Mesendoderm (in vitro differentiated cells): ENCODE results near the gene LRRC34.
A peak's percentile ranks its signal among the peaks of the same experiment; 100 is the strongest.

Experiments
- DNase-seq: peaks from one replicate; pipeline ENCODE4 v3.0.0; 2013
- H2AK5ac ChIP-seq: 2 replicates; pipeline ENCODE4 v1.6.1; 2013; ENCODE audit warnings: low read length, inconsistent platforms
- H2BK120ac ChIP-seq: 2 replicates; pipeline ENCODE4 v1.6.1; 2013; ENCODE audit warnings: low read depth, mild to moderate bottlenecking, low read length, moderate library complexity, mixed read lengths
- H2BK15ac ChIP-seq: replicated peaks from 2 replicates; pipeline ENCODE4 v1.6.1; 2013; ENCODE audit warnings: low read depth, mild to moderate bottlenecking, moderate library complexity
- H2BK5ac ChIP-seq: 2 replicates; pipeline ENCODE4 v1.6.1; 2013; ENCODE audit warnings: low read length, inconsistent platforms
- H3K18ac ChIP-seq: 2 replicates; pipeline ENCODE4 v1.6.1; 2013; ENCODE audit warnings: mild to moderate bottlenecking, low read length, mixed read lengths
- H3K23ac ChIP-seq: one replicate; pipeline ENCODE4 v1.6.1; 2013; ENCODE audit warnings: low read length
- H3K27ac ChIP-seq: 2 replicates; pipeline ENCODE4 v1.5.1; 2013; ENCODE audit warnings: low read depth, mild to moderate bottlenecking, inconsistent platforms, low read length, moderate library complexity
- H3K27me3 ChIP-seq: 2 replicates; pipeline ENCODE4 v1.6.1; 2013; ENCODE audit warnings: low read length, control low read depth, mild to moderate bottlenecking, inconsistent platforms; ENCODE audit not compliant: insufficient read depth, poor library complexity
- H3K36me3 ChIP-seq: 2 replicates; pipeline ENCODE4 v1.6.1; 2013; ENCODE audit warnings: low read length, inconsistent platforms; ENCODE audit not compliant: control insufficient read depth, insufficient read depth
- H3K4ac ChIP-seq: one replicate; pipeline ENCODE4 v1.6.1; 2013; ENCODE audit warnings: low read depth, mild to moderate bottlenecking, low read length, moderate library complexity
- H3K4me1 ChIP-seq: 2 replicates; pipeline ENCODE4 v1.6.1; 2013; ENCODE audit warnings: low read depth, low read length, inconsistent platforms; ENCODE audit not compliant: control insufficient read depth
- H3K4me2 ChIP-seq: 2 replicates; pipeline ENCODE4 v1.6.1; 2013; ENCODE audit warnings: low read length
- H3K4me3 ChIP-seq: 2 replicates; pipeline ENCODE4 v1.5.1; 2013; ENCODE audit warnings: mild to moderate bottlenecking, low read length
- H3K56ac ChIP-seq: one replicate; pipeline ENCODE4 v1.6.1; 2013; ENCODE audit warnings: low read length
- H3K79me1 ChIP-seq: 2 replicates; pipeline ENCODE4 v1.6.1; 2013; ENCODE audit warnings: low read length, inconsistent platforms
- H3K79me2 ChIP-seq: 2 replicates; pipeline ENCODE4 v1.6.1; 2013; ENCODE audit warnings: mild to moderate bottlenecking, low read length; ENCODE audit not compliant: control insufficient read depth, insufficient read depth
- H3K9ac ChIP-seq: 2 replicates; pipeline ENCODE4 v1.6.1; 2013; ENCODE audit warnings: low read length, inconsistent platforms
- H4K5ac ChIP-seq: one replicate; pipeline ENCODE4 v1.6.1; 2013; ENCODE audit warnings: low read length
- H4K8ac ChIP-seq: one replicate; pipeline ENCODE4 v1.6.1; 2013; ENCODE audit warnings: low read depth, mild to moderate bottlenecking, control low read depth, low read length, moderate library complexity
- WGBS: extraction: QIAGEN DNeasy Blood & Tissue Kit; methylation state at CpG from one replicate; pipeline ENCODE4 v1.1.7; 2013; ENCODE audit warnings: low lambda C conversion rate, missing lambda C conversion rate; ENCODE audit not compliant: insufficient coverage; ENCODE audit errors: extremely low coverage; 5-methylcytosine and 5-hydroxymethylcytosine counted together

The LRRC34 gene

GRCh38 chr3:169764882-169765612 lies 47.7 kb downstream of the LRRC34 start, which contains the start of gene TERC:
TERC (minus strand) TSS chr3:169765060.
- no peaks in the 10 kb centered on the region for H3K36me3 ChIP-seq
- H3K79me2 ChIP-seq = no peaks in the 10 kb centered on the region
- peak within 1 kb of the TSS; percentile 15 for H3K27ac ChIP-seq
- peak within 1 kb of the TSS; percentile 31 for H3K4me3 ChIP-seq
- H3K27me3 ChIP-seq = no peaks in the 10 kb centered on the region
- peak within 1 kb of the TSS; percentile 78 for H4K5ac ChIP-seq
- H2AK5ac ChIP-seq = no peak within 1 kb of the TSS
- no peaks in the 10 kb centered on the region for H3K79me1 ChIP-seq
- no peak within 1 kb of the TSS for H4K8ac ChIP-seq
- no peak within 1 kb of the TSS for H3K23ac ChIP-seq
- peak; percentile 94 for DNase-seq
- H2BK15ac ChIP-seq = no peak within 1 kb of the TSS
- H3K4ac ChIP-seq = peak within 1 kb of the TSS; percentile 49
- H3K18ac ChIP-seq = peak within 1 kb of the TSS; percentile 69
- no peak within 1 kb of the TSS for H2BK120ac ChIP-seq
- H3K9ac ChIP-seq = peak within 1 kb of the TSS; percentile 80
- peak within 1 kb of the TSS; percentile 9 for H3K4me2 ChIP-seq
- H2BK5ac ChIP-seq = no peak within 1 kb of the TSS
- H3K56ac ChIP-seq = peak within 1 kb of the TSS; percentile 87
- no CpG with 5 or more reads among the region's 42 CpGs for WGBS
- H3K4me1 ChIP-seq = no peaks in the 10 kb centered on the region

GRCh38 chr3:169764312-169764881 lies 48.3 kb downstream of the LRRC34 start:
- no peak for DNase-seq
- Histone ChIP-seq H2BK15ac (no peak overlapping the region), H3K79me1 (no peaks in the 10 kb centered on the region), H2AK5ac (no peak overlapping the region), H3K27me3 (no peaks in the 10 kb centered on the region), H3K4me2 (peak overlapping the region; percentile 9), H3K4me1 (no peaks in the 10 kb centered on the region), H3K4me3 (peak overlapping the region; percentile 31), H3K56ac (peak overlapping the region; percentile 87), H3K4ac (peak overlapping the region; percentile 49), H3K79me2 (no peaks in the 10 kb centered on the region), H4K8ac (no peak overlapping the region), H3K9ac (peak overlapping the region; percentile 80), H2BK5ac (no peak overlapping the region), H3K36me3 (no peaks in the 10 kb centered on the region), H3K27ac (peak overlapping the region; percentile 15), H4K5ac (no peak overlapping the region), H3K23ac (no peak overlapping the region), H2BK120ac (no peak overlapping the region), H3K18ac (peak overlapping the region; percentile 69)
- no CpG with 5 or more reads among the region's 46 CpGs for WGBS

DNA sequence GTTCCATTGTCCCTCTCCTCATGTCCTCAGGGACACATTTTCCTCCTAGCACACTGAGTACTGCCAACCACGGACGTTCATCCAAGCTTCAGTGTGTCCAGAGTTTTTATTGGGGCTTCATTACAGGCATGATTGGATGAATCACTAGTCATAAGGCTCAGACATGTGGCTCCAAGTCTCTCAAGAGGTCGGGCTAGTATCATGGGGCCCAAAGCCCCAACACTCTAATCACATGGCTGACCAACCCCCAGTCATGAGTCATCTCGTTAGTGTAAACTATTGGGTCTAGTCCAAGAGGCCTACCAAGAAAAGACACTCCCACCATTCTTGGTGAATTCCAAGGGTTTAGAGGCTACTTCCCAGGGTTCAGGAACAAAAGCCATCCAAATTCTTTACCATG lies 52.2 kb downstream of the LRRC34 start:
- no peak overlapping the region for H2AK5ac ChIP-seq

DNA sequence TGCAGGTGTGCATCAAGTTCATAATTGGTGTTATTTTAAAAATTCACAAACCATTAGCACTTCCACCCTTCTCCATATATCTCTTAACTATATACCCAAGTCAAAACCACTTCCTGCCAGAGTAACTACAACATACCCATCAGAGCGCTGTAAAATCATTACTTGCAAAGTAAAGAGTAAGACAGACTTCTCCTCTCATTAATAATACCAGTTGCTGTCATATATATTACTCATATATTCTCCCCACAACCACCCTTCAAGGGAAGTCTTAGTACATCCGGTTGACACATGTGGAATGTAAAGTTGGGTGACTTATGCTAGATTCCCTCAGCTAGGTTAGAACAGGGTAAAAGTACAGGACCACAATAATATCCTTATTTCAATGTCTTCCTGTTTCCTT lies 53.4 kb downstream of the LRRC34 start:
- no CpG with 5 or more reads among the region's 2 CpGs for WGBS
- no peaks in the 10 kb centered on the region for H3K79me2 ChIP-seq
- DNase-seq = no peak
- no peak overlapping the region for H3K56ac ChIP-seq
- no peak overlapping the region for H2BK5ac ChIP-seq
- H4K8ac ChIP-seq = no peak overlapping the region
- H3K4me3 ChIP-seq = no peak overlapping the region
- H4K5ac ChIP-seq = no peak overlapping the region
- H2BK15ac ChIP-seq = no peak overlapping the region
- no peak overlapping the region for H2BK120ac ChIP-seq
- no peak overlapping the region for H3K18ac ChIP-seq
- H3K79me1 ChIP-seq = no peaks in the 10 kb centered on the region
- no peaks in the 10 kb centered on the region for H3K27me3 ChIP-seq
- no peak overlapping the region for H3K4ac ChIP-seq
- H3K23ac ChIP-seq = no peak overlapping the region
- H3K4me1 ChIP-seq = no peaks in the 10 kb centered on the region
- H3K36me3 ChIP-seq = no peaks in the 10 kb centered on the region
- no peak overlapping the region for H2AK5ac ChIP-seq
- no peak overlapping the region for H3K4me2 ChIP-seq
- H3K27ac ChIP-seq = no peak overlapping the region
- no peak overlapping the region for H3K9ac ChIP-seq

More for the DNA sequence above, 52.2 kb downstream of the LRRC34 start:
- H2BK120ac ChIP-seq = no peak overlapping the region
- WGBS = no CpG with 5 or more reads among the region's 4 CpGs
- H3K79me1 ChIP-seq = no peaks in the 10 kb centered on the region
- H3K4me2 ChIP-seq = no peak overlapping the region
- no peak overlapping the region for H3K27ac ChIP-seq
- no peaks in the 10 kb centered on the region for H3K79me2 ChIP-seq
- H2BK5ac ChIP-seq = no peak overlapping the region
- DNase-seq = no peak
- H4K8ac ChIP-seq = no peak overlapping the region
- H2BK15ac ChIP-seq = no peak overlapping the region
- no peak overlapping the region for H3K23ac ChIP-seq
- H3K4me3 ChIP-seq = no peak overlapping the region
- H4K5ac ChIP-seq = no peak overlapping the region
- no peaks in the 10 kb centered on the region for H3K27me3 ChIP-seq
- H3K56ac ChIP-seq = no peak overlapping the region
- no peak overlapping the region for H3K4ac ChIP-seq
- no peak overlapping the region for H3K9ac ChIP-seq
- H3K18ac ChIP-seq = no peak overlapping the region
- no peaks in the 10 kb centered on the region for H3K4me1 ChIP-seq
- no peaks in the 10 kb centered on the region for H3K36me3 ChIP-seq

GRCh38 chr3:169758359-169758994 lies 54.2 kb downstream of the LRRC34 start:
- no peaks in the 10 kb centered on the region for H3K79me1 ChIP-seq
- no peak overlapping the region for H3K4me3 ChIP-seq
- H3K4me1 ChIP-seq = no peaks in the 10 kb centered on the region
- H3K23ac ChIP-seq = no peak overlapping the region
- no peak overlapping the region for H3K56ac ChIP-seq
- no CpG with 5 or more reads among the region's 5 CpGs for WGBS
- H4K5ac ChIP-seq = no peak overlapping the region
- no peaks in the 10 kb centered on the region for H3K36me3 ChIP-seq
- H3K9ac ChIP-seq = no peak overlapping the region
- H3K27me3 ChIP-seq = no peaks in the 10 kb centered on the region
- H2AK5ac ChIP-seq = no peak overlapping the region
- H3K18ac ChIP-seq = no peak overlapping the region
- no peak overlapping the region for H2BK15ac ChIP-seq
- no peak overlapping the region for H2BK5ac ChIP-seq
- no peak for DNase-seq
- H4K8ac ChIP-seq = no peak overlapping the region
- H3K79me2 ChIP-seq = no peaks in the 10 kb centered on the region
- no peak overlapping the region for H3K4ac ChIP-seq
- H2BK120ac ChIP-seq = no peak overlapping the region
- H3K4me2 ChIP-seq = no peak overlapping the region
- no peak overlapping the region for H3K27ac ChIP-seq
